OCI-LY3 (cell line): Measurements from ENCODE around the gene GUCA1C.

Experiments used
- H2AFZ ChIP-seq: fragments of 200-600, 300-600 bp; shearing (Covaris generic); 2 replicates; pipeline ENCODE4 v1.6.0; 2014; ENCODE audit warnings: antibody characterized with exemption, low read depth, low read length
- H3K27ac ChIP-seq: fragments of 200-600, 300-600 bp; sonication (generic); 2 replicates; pipeline ENCODE4 v1.5.1; 2014; ENCODE audit warnings: mild to moderate bottlenecking, low read length, moderate library complexity, mixed read lengths
- H3K27me3 ChIP-seq: fragments of 200-600, 300-600 bp; sonication (generic); 2 replicates; pipeline ENCODE4 v1.6.1; 2014; ENCODE audit warnings: low read depth, low read length, mixed read lengths
- H3K36me3 ChIP-seq: fragments of 200-600, 300-600 bp; sonication (generic); replicated peaks from 2 replicates; pipeline ENCODE3; 2014; ENCODE audit warnings: low read depth, low read length, mixed read lengths
- H3K4me1 ChIP-seq: fragments of 300-600, 200-600 bp; sonication (generic); 2 replicates; pipeline ENCODE4 v1.6.1; 2014; ENCODE audit warnings: low read length, mixed read lengths
- H3K4me2 ChIP-seq: fragments of 200-600, 300-600 bp; sonication (generic); 2 replicates; pipeline ENCODE4 v1.6.1; 2014; ENCODE audit warnings: low read length, mixed read lengths
- H3K4me3 ChIP-seq: fragments of 300-600, 200-600 bp; sonication (generic); 2 replicates; pipeline ENCODE4 v1.5.1; 2014; ENCODE audit warnings: antibody characterized with exemption, mild to moderate bottlenecking, low read length, moderate library complexity
- H3K79me2 ChIP-seq: fragments of 300-600, 200-600 bp; shearing (Covaris generic); 2 replicates; pipeline ENCODE4 v1.6.1; 2014; ENCODE audit warnings: mild to moderate bottlenecking, low read length, mixed read lengths
- H3K9ac ChIP-seq: fragments of 300-600, 200-600 bp; shearing (Covaris generic); 2 replicates; pipeline ENCODE4 v1.6.0; 2014; ENCODE audit warnings: mild to moderate bottlenecking, low read length, moderate library complexity
- H3K9me3 ChIP-seq: fragments of 200-600, 300-600 bp; shearing (Covaris generic); 2 replicates; pipeline ENCODE4 v1.6.1; 2014; ENCODE audit warnings: low read length, mixed read lengths; ENCODE audit not compliant: insufficient read depth
- H4K20me1 ChIP-seq: fragments of 200-600, 300-600 bp; sonication (generic); 2 replicates; pipeline ENCODE4 v1.6.1; 2016; ENCODE audit warnings: low read length, mixed read lengths; ENCODE audit not compliant: insufficient read depth
- CTCF ChIP-seq: fragments of 200-600, 300-600 bp; sonication (generic); IDR thresholded peaks from 2 replicates; pipeline ENCODE4 v1.5.1; 2014; ENCODE audit warnings: antibody characterized with exemption, low read length, low read depth
- EZH2phosphoT487 ChIP-seq: fragments of 200-600 bp; shearing (Covaris generic); IDR thresholded peaks from 2 replicates; pipeline ENCODE4 v1.6.1; 2018; ENCODE audit warnings: antibody characterized with exemption, mixed run types, low read depth

GUCA1C gene

GRCh38 chr3:108966773-108967172 lies 13.1 kb upstream of the GUCA1C start:
- Histone ChIP-seq H3K4me2 (no peak overlapping the region), H3K4me3 (no peak overlapping the region), H3K79me2 (no peaks in the 10 kb centered on the region), H3K36me3 (no peaks in the 10 kb centered on the region), H3K9me3 (no peaks in the 10 kb centered on the region), H4K20me1 (no peaks in the 10 kb centered on the region), H3K4me1 (peaks cover 52% of the 10 kb centered on the region), H2AFZ (no peak overlapping the region), H3K27ac (no peak overlapping the region), H3K9ac (no peak overlapping the region), H3K27me3 (no peaks in the 10 kb centered on the region)
- TF ChIP-seq CTCF: no peak

GRCh38 chr3:108959017-108959416 lies 5.3 kb upstream of the GUCA1C start:
- no peak overlapping the region for H3K9ac ChIP-seq
- no peaks in the 10 kb centered on the region for H3K9me3 ChIP-seq
- H3K4me1 ChIP-seq: peaks cover 3% of the 10 kb centered on the region; the same call in 1 of the 2 replicates
- H3K79me2 ChIP-seq: no peaks in the 10 kb centered on the region
- TF ChIP-seq CTCF: no peak
- TF ChIP-seq EZH2phosphoT487: no peak
- H4K20me1 ChIP-seq: no peaks in the 10 kb centered on the region
- H3K27ac ChIP-seq: no peak overlapping the region
- H3K4me3 ChIP-seq: no peak overlapping the region
- no peak overlapping the region for H3K4me2 ChIP-seq
- no peaks in the 10 kb centered on the region for H3K36me3 ChIP-seq
- no peak overlapping the region for H2AFZ ChIP-seq
- H3K27me3 ChIP-seq: no peaks in the 10 kb centered on the region

GRCh38 chr3:108953210-108953609 lies 469 bp downstream of the GUCA1C start:
- H3K79me2 ChIP-seq: no peaks in the 10 kb centered on the region
- no peak overlapping the region for H3K4me2 ChIP-seq
- no peaks in the 10 kb centered on the region for H3K9me3 ChIP-seq
- no peaks in the 10 kb centered on the region for H3K36me3 ChIP-seq
- H3K4me3 ChIP-seq: no peak overlapping the region
- no peak overlapping the region for H3K27ac ChIP-seq
- no peak overlapping the region for H3K9ac ChIP-seq
- no peaks in the 10 kb centered on the region for H4K20me1 ChIP-seq
- H3K4me1 ChIP-seq: no peaks in the 10 kb centered on the region
- H2AFZ ChIP-seq: no peak overlapping the region
- TF ChIP-seq CTCF (no peak), EZH2phosphoT487 (no peak)
- H3K27me3 ChIP-seq: no peaks in the 10 kb centered on the region

DNA sequence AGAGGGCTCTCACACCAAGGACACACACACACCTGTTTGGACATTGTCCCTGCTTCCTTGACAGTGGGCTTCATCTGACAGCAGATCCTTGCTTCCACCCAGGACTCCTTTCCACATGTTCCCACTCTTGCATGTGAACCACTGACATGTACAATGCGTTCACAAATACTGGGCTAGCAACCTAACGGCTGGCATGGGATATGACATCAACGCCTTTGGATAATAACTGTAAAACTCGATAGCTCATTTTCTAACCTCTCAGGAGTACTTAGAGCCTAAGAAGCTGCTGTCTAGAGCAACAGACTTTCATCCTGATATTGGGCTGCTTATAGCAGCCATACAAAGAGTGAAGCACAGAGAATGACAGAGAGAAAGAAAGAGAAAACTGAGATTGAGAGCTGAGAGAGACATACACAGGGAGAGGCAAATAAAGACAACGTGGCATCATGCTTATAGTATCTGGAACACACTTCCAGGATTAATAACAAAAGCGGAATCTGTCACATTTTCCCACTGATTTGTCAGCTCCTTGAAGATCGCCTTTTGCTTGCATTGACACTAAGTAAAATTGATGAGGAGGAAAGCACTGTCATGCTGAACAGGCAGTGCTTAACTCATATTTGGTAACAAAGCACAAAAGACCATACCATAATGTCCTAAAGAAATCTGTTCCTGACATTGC lies 1.7 kb downstream of the GUCA1C start:
- Histone ChIP-seq H3K4me3 (no peak overlapping the region), H3K4me2 (no peak overlapping the region), H3K9ac (no peak overlapping the region), H3K4me1 (no peaks in the 10 kb centered on the region), H3K27me3 (no peaks in the 10 kb centered on the region), H3K9me3 (no peaks in the 10 kb centered on the region), H4K20me1 (no peaks in the 10 kb centered on the region), H2AFZ (no peak overlapping the region), H3K36me3 (no peaks in the 10 kb centered on the region), H3K79me2 (no peaks in the 10 kb centered on the region), H3K27ac (no peak overlapping the region)
- TF ChIP-seq CTCF (no peak), EZH2phosphoT487 (no peak)
